ENCODE results near the gene ASCL1.

GRCh38 chr12:102959391-102959790 is 1.9 kb downstream of the ASCL1 start:
- TF ChIP-seq CTCF (IDR thresholded peaks at IDR 0.05) (no peak), POLR2AphosphoS5 (IDR thresholded peaks at IDR 0.05) (no peak)
